Central memory CD4-positive, alpha-beta T cell (primary cell): ENCODE measurements around the gene ZIM2.

Source experiments
- DNase-seq: peaks from one replicate; pipeline ENCODE4 v3.0.0; 2022

ZIM2 gene

DNA sequence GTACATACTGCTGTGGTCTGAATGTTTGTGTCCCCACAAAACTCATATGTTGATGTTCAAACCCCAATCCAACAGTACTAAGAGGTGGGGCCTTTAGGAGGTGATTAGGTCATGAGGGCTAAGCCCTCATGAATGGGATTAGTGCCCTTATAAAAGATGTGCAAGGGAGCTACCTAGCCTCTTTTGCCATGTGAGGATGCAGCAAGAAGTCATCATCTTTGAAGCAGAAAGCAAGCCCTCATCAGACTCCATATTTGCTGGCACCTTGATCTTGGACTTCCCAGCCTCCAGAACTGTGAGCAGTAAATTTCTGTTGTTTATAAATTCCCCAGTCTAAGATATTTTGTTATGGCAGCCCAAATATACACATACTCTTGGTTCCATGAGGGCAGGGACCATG lies 33.9 kb downstream of the ZIM2 start:
- no peak for DNase-seq

DNA sequence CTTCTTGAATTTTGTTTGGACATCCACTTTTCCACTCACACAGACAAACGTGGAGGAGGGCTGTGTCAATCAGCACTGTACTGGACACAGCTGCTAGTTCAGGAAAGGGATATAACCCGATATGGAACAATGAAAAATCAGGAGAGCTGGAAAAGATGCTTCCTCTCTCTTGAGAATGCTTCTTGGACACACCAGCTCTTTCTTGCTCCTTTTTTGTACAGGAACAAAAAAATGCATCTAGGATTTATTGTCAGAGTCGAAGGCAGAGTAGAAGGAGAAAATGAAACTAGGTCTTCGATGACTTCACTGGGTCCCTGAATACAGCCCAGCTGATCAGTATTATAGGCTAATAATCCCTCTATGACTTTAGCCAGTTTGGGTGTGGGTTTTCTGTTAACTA lies 62.2 kb downstream of the ZIM2 start:
- no peak for DNase-seq

- DNase-seq, result no peak
Observed at GRCh38 chr19:56769650-56770049, 70.9 kb downstream of the ZIM2 start.

DNA sequence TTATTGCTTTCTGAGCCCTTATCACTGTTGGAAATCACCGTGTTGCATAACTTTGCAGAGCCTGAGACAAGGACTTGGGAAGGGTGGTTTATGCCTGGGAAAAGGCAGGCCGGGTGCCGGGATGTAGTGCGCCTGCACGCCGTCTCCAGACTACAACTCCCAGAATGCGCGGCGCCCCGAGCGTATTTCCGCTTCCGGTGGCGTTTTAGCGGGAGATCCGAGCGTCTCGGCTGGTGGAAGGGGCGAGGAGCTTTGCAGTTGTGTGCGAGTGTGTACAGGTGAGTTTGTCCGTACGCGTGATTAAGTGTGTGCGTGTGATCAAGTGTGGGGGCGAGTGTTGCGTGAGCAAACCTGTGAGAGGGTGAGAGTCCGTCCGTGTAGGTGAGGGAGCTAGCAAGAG lies 75.4 kb downstream of the ZIM2 start:
- no peak for DNase-seq

DNA sequence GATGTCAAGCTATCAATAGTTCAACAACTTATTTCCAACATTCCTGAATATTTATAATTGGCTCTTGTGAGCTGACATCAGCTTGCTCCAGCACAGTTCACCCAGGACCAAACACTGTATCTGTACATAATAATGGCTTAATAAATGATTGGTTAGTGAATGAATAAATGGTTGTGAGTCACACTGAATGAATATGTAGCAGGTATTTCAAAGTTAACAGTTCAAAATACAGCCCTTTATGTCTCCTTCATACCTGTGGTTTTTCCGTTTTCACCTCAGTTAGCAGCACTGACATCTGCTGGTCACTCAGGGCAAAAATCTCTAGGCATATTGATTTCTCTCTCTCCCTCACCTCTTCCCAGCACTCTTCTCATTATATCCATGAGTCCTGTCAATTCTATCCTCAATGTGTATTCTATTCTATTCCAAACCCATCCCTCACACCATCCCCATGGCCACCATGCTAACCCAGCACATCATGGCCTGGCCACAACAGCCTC lies 76.3 kb downstream of the ZIM2 start:
- DNase-seq, result no peak

- no peak for DNase-seq
Observed at GRCh38 chr19:56760842-56761241, 79.7 kb downstream of the ZIM2 start.

DNA sequence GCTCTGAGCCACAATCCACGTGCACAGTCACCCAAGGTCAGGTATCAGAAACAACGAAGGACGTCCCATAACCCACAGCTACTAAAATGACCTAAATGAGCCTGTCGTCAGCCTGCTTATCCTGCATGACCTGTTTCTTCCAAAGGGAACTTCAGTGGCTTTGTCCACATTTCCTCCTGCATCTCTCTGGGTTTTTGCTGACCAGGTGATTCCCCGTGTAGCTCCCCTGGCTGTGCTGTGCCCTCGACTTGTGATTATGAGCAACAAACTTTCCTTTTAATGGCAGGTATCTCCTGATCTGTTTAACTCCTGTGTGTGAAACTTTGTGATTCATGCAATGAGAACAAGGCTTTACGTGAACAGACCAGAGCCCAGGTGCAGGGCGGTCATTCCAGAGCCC lies 81.0 kb downstream of the ZIM2 start:
- DNase-seq, result no peak

GRCh38 chr19:56751078-56751489 lies 89.4 kb downstream of the ZIM2 start:
- no peak for DNase-seq

- no peak for DNase-seq
Observed at GRCh38 chr19:56750658-56751057, 89.9 kb downstream of the ZIM2 start.

GRCh38 chr19:56748378-56748777 lies 92.1 kb downstream of the ZIM2 start:
- no peak for DNase-seq

DNA sequence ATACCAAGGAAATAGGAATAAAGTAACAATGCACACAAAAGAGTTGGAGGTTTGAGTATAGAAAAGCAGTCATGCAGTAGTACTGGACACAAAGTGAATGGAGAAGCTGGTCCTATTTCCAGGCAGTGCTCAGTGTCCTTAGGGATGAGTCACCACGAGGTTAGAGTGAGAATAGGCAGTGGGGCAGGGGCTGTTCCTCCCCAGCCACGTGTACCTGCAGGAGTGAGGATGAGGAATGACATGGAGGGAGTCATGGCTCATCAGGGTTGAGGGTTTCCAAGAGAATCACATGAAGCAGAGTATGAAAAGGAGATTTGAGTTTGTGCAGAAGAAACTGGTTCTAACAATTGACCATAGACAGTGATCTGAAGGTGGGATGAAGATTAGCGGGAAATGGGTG lies 94.2 kb downstream of the ZIM2 start:
- no peak for DNase-seq

- DNase-seq, result no peak
Observed at GRCh38 chr19:56740501-56740900, 100.0 kb downstream of the ZIM2 start.

DNA sequence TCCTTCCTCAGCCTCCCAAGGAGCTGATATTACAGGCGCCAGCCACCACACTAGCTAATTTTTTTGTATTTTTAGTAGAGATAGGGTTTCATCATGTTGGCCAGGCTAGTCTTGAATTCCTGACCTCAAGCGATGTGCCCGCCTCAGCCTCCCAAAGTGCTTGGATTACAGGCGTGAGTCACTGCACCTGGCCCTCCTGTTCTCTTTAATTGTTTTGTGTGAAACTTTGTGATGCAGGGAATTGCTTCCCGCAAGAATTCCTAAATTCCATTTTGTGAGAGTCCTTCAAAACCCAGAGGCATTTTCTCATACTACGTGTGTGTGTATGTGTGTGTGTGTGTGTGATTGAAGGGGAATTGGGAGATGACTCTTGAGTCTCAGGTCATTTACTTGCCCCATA lies 104.0 kb downstream of the ZIM2 start:
- DNase-seq, result no peak

DNA sequence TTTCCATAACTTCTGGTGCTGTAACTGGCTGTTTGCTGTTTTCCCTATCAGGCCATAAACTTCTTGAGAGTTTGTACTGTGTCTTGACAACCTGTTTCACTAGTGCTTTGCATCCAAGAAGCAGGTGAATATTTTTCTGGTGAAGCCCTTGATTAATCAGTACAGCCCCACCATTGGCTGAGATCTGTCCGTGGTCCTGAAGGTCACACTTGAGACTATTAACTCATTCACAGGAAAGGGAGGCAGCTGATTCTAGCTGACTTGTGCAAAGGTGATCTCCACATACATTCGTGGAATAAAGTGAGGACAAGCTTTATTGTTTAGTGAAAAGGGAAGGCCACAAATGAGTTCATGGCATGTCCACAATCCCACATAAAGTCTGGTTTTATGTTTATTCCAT lies 107.5 kb downstream of the ZIM2 start:
- no peak for DNase-seq

DNA sequence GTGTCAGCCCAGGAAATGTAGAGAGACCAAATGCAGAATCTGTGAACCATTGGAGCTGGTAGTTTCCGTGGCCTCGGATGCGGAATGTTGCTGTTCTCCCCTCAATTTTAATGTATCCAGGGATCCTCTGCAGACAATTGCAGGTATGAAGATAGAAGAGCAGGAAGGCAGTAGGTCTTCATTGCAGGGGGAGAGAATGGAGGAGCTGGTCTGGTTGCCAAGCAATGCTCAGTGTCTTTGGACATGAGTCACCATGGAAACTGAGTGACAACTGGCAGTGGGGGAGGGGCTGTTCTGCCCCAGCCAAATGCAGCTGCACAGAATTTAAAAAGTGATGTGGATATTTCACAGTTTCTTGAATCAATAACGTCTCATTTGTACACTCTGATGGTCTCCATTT lies 112.8 kb downstream of the ZIM2 start:
- DNase-seq, result no peak

- no peak for DNase-seq
Observed at GRCh38 chr19:56725829-56726424, 114.6 kb downstream of the ZIM2 start.
